Rectal smooth muscle tissue (tissue), 1 donor: Measurements from ENCODE around the gene PDE4A.
"Not testable (repeated sequence)": the region's sequence is repeated elsewhere in the genome, so short reads cannot be mapped to it uniquely, and the experiment has no call there.

ENCODE experiments used
- H3K27ac ChIP-seq: one replicate; pipeline ENCODE4 v1.7.0; 2013; ENCODE audit warnings: low read depth, low read length, inconsistent platforms
- H3K27me3 ChIP-seq: one replicate; pipeline ENCODE4 v1.7.0; 2013; ENCODE audit warnings: low read length; ENCODE audit not compliant: control insufficient read depth, insufficient read depth
- H3K36me3 ChIP-seq: one replicate; pipeline ENCODE4 v1.7.0; 2013; ENCODE audit warnings: low read length; ENCODE audit not compliant: control insufficient read depth, insufficient read depth
- H3K4me1 ChIP-seq: one replicate; pipeline ENCODE4 v1.7.0; 2013; ENCODE audit warnings: low read length; ENCODE audit not compliant: control insufficient read depth, insufficient read depth
- H3K4me3 ChIP-seq: one replicate; pipeline ENCODE4 v1.7.0; 2013; ENCODE audit warnings: low read length
- H3K9ac ChIP-seq: one replicate; pipeline ENCODE4 v1.7.0; 2013; ENCODE audit warnings: low read length

Gene PDE4A

DNA sequence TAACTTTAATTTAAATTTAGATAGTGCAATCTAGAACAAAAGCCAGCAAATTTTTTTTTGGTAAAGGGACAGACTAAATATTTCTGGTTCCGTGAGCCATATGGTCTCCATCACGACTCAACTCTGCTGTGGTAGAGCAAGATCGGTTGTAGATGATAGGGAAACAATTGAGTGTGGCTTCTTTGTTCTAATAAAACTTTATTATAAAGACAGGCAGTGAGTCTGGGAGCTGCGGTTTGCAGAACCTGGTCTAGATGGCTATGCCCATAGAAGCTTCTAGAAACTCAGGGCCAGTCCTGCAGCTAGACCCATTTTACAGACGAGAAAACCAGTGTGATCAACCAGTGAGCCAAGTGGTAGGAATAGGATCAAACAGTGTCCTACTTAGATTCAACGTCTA is 28.2 kb upstream of the PDE4A start:
- H3K9ac ChIP-seq, result no peak overlapping the region
- H3K36me3 ChIP-seq, result peaks cover 21% of the 10 kb centered on the region
- no peak overlapping the region for H3K4me3 ChIP-seq
- no peaks in the 10 kb centered on the region for H3K27me3 ChIP-seq
- no peak overlapping the region for H3K27ac ChIP-seq
- no peaks in the 10 kb centered on the region for H3K4me1 ChIP-seq

DNA sequence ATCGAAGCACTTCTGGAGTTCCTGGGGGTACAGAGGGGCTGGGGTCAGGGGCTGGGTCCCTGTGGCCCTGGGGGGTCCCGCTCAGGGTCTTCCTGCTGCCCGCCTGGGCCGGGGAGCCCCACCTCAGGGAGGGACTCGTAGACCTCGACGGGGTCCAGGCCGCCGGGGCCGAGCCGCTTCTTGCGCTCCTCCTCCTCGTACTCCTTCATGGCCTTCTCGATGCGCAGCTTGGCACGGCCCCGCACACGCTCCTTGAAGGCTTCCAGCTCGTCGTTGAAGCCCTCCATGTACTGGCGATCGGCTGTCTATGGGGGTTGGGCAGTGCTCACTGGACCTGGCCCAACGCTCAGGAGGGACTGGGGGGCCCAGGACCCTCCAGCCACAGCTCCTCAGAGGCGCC is 27.2 kb upstream of the PDE4A start:
- peaks cover 21% of the 10 kb centered on the region for H3K36me3 ChIP-seq
- no peaks in the 10 kb centered on the region for H3K27me3 ChIP-seq
- H3K27ac ChIP-seq, result no peak overlapping the region
- no peaks in the 10 kb centered on the region for H3K4me1 ChIP-seq
- H3K9ac ChIP-seq, result no peak overlapping the region
- no peak overlapping the region for H3K4me3 ChIP-seq

DNA sequence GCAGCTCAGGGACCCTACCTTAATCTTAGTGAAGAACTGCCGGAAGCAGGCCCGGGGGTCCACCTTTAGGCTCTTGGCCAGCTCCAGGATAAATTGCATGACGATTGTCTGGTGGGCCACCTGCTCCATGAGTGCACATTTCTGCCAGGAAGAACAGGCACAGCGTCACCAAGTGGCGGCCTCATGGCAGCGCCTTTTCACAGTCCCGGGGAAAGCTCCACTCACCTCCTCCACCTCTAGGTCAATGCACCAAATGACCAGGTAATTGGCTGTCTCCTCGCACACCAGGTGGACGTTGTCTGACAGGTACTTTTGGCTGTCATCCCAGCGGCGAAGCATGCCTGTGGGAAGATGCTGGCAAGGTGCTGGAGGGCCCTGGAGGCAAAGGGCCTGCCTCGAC is 25.3 kb upstream of the PDE4A start:
- no peak overlapping the region for H3K9ac ChIP-seq
- no peak overlapping the region for H3K4me3 ChIP-seq
- H3K27ac ChIP-seq, result no peak overlapping the region
- no peaks in the 10 kb centered on the region for H3K4me1 ChIP-seq
- H3K27me3 ChIP-seq, result no peaks in the 10 kb centered on the region
- peaks cover 21% of the 10 kb centered on the region for H3K36me3 ChIP-seq

DNA sequence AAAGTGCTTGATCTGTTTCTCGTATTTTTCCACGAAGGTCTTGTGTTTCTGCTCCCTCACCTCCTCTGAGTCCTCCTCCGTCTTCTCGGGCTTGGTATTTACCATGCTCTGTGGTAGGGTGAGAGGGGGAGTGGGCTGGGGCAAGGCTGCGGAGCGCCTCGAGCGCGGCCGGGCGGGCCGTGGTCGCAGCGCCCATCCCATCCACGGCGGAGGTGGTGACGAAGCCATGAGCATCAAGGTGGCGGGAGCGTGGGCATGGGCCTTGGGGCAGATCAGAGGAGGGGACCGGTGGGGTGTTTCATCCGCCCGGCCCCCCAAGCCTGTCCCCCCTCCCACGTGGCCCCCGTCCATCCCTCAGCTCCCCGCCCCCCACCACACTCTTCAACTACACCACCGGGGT is 24.9 kb upstream of the PDE4A start:
- Histone ChIP-seq H3K27me3 (no peaks in the 10 kb centered on the region), H3K4me3 (no peak overlapping the region), H3K36me3 (peaks cover 21% of the 10 kb centered on the region), H3K9ac (no peak overlapping the region), H3K27ac (no peak overlapping the region), H3K4me1 (no peaks in the 10 kb centered on the region)

DNA sequence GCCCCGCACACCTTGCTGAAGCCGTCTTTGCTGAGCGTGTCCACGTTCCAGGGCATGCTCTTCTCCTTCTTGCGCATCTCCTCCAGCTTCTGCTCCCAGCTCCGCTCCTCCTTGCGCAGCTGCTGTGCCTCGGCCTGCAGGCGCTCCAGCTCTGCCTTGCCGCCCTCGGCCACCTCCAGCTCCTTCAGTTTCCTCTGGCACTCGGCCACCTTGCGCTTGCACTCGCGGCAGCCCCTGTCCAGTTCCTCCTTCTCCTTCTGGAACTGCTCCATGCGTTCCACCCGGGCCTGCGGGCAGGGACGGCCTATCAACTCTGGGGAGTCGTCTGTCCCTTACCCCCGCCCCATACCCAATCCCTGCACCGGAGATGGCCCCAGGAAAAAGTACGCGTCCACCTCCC is 24.4 kb upstream of the PDE4A start:
- peaks cover 20% of the 10 kb centered on the region for H3K36me3 ChIP-seq
- no peak overlapping the region for H3K27ac ChIP-seq
- H3K27me3 ChIP-seq, result no peaks in the 10 kb centered on the region
- no peak overlapping the region for H3K4me3 ChIP-seq
- no peaks in the 10 kb centered on the region for H3K4me1 ChIP-seq
- no peak overlapping the region for H3K9ac ChIP-seq

DNA sequence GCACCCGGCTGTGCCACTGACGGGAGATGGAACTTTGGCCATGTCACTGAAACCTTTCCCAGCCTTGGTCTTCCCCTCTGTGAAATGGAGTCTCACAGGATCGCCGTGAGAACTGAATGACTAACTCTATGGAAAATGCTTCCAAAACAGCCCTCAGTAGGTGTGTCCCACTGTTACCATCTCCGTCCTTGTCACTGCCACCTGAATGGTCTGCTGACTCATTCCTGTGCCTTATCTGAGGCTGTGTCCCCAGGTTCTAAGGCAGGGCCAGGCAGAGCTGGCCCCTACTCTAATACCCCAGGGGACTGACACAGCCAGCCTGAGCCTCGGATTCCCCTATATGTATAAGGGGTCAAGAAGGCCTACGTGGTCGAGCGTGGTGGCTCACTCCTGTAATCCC is 21.5 kb upstream of the PDE4A start:
- no peak overlapping the region for H3K4me3 ChIP-seq
- H3K27me3 ChIP-seq, result no peaks in the 10 kb centered on the region
- peaks cover 6% of the 10 kb centered on the region for H3K36me3 ChIP-seq
- H3K9ac ChIP-seq, result no peak overlapping the region
- no peak overlapping the region for H3K27ac ChIP-seq
- peaks cover 5% of the 10 kb centered on the region for H3K4me1 ChIP-seq

DNA sequence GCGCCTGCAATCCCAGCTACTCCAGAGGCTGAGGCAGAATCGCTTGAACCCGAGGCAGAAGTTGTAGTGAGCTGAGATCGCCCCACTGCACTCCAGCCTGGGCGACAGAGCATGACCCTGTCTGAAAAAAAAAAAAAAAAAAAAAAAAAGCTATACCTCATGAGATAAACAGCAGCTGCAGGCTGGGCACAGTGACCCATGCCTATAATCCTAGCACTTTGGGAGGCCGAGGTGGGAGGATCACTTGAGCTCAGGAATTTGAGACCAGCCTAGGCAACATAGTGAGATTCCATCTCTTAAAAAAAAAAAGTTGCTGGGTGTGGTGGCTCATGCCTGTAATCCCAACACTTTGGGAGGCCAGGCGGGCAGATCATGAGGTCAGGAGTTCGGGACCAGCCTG is 21.0 kb upstream of the PDE4A start:
- not testable (repeated sequence) for H3K36me3 ChIP-seq, H3K9ac ChIP-seq, H3K27ac ChIP-seq, H3K4me1 ChIP-seq, H3K4me3 ChIP-seq, H3K27me3 ChIP-seq

DNA sequence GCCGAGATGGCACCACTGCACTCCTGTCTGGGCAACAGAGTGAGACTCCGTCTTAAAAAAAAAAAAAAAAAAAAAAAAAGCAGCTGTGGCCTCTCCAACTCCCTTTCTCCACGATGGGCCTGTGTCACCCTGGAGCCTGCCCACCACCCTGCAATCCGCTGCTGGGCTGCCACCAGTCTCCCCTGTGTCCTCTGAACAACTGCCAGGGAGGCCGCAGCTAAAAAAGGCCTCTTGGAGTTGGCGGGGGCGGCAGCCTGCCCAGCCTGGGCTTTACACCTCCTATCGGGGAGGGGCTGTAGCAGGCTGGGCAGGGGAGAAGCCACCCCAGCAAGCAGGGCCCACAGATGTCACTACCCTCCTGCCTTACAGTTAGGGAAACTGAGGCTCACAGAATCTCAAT is 20.5 kb upstream of the PDE4A start:
- Histone ChIP-seq H3K9ac (no peak overlapping the region), H3K27ac (no peak overlapping the region), H3K4me1 (peaks cover 9% of the 10 kb centered on the region)

DNA sequence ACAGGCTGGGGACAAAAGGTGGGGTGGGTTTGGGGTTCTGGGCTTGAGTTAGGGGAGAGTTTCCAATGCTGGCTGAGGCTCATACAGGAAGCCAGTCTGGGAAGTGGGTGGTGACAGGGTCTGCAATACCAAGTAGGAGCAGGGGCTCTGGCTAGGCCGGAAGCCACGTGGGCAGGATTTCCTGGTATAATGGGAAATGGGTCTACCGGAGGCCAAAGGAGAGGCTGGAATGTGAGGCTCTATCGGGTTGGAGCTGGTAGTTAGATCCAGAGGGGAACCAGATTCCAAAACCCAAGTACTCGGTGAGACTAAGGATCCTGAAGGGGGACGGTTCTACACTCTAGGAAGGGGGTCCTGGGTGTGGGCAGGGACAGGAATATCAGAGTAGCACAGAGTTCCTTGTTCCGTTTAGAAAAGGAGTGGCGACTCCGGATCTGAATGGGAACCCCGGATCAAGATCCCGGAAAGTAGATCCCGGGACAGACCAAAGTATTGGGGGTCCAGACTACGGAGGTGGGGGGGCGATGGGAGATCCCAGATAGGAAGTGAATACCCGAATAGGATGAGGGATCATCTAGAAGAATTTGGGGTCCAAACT is 17.8 kb upstream of the PDE4A start:
- Histone ChIP-seq H3K36me3 (no peaks in the 10 kb centered on the region), H3K9ac (peak overlapping the region; percentile 85), H3K27ac (no peak overlapping the region), H3K4me1 (peaks cover 9% of the 10 kb centered on the region), H3K27me3 (peaks cover 3% of the 10 kb centered on the region), H3K4me3 (peak overlapping the region; percentile 93)

More for the DNA sequence above, 20.5 kb upstream of the PDE4A start:
- Histone ChIP-seq H3K4me3 (no peak overlapping the region), H3K27me3 (peaks cover 3% of the 10 kb centered on the region), H3K36me3 (peaks cover 4% of the 10 kb centered on the region)

DNA sequence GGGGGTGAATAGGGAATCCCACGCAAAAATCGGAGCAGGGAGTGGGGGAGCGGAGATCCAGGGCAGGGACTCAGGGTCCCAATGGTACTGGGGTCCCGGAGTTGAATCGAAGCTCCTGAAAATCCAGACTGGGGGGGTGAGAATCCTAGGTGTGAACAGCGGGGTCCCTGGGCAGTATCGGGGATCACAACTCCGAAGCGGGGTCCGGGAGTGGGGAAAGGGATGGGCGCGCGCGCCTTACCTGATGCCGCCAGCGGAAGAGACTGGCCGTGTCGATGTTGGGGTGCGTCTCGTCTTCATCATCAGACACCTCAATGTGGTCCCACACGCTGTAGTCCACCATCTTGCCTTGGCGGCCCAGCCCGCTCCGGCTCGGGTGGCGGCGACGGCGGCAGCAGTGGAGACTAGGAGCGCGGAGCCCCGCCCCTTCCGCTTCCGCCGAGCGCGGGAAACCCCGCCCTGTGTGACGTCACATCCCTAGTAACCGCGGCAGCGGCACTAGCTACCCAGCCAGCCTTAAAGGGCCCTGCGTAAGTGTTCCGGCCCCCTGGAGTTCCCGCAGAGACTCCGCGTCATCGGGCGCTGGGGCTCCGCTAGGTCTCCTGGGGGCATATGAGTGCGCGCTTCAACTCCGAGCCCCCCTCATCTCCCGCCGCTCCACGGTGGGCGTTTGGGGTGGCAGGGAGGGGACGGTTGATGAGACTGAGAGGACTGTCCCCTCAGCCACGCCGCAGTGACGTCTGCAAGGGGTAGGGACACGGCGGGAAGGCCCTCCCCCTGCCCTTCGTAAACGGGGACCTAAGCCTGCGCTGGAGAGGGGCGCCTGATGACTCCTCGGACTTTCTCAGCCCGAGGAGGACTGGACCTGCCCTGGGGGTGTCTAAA is 17.0 kb upstream of the PDE4A start, which contains the start of gene CDC37:
Gene CDC37, minus strand, starts transcription at position 406 of the 885 bp plus-strand sequence. Its CDS starts 63 bp downstream, at position 343.
- H3K4me1 ChIP-seq, result peaks cover 9% of the 10 kb centered on the region
- H3K27me3 ChIP-seq, result peaks cover 3% of the 10 kb centered on the region
- peak within 1 kb of the TSS; percentile 85 for H3K9ac ChIP-seq
- peak within 1 kb of the TSS; percentile 76 for H3K27ac ChIP-seq
- no peaks in the 10 kb centered on the region for H3K36me3 ChIP-seq
- H3K4me3 ChIP-seq, result peak within 1 kb of the TSS; percentile 93

DNA sequence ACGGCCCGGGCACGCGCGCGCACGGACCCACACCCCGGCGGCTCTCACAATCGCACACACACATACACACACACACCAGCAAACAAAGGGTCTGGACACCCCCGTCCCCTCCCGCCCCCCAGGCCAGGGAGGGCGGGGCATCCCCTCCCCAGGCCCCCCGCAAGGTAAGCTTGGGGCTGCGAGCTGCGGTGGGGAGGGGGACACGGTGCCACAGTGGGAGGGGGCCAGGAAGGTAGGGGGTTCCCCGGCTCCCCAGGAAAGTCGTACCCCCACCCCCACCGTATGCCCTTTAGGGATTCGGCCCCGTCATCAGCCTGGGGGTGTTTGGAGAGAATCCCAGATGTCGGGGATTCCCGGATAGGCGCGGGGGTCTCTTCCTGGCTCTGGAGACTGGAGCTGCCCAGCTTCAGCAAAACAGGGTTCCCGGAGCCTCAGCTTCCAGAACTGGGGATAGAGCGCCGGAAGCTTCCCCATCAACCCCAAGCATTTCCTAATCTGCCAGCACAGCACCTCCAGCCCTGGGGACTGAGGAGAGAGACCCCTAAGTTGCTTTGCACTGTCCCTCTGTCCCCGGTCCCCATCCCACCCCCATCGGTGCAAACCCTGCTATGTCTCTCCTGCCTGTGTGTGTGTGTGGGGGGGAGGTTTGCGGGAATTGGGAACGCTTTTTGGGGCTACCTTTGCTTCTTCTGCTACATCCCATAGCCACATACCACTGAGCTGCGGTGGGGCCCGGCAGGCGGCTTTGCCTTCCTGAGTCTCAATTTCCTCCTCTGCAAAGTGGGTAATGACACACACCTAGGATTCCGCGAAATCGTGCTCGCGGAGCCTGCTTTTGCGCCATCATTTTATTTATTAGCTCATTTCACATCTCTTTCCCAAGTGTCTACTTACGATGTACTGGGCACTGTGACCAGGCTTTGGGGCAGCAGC is 15.2 kb upstream of the PDE4A start:
- Histone ChIP-seq H3K4me3 (peak overlapping the region; percentile 92), H3K9ac (no peak overlapping the region), H3K27ac (no peak overlapping the region)

DNA sequence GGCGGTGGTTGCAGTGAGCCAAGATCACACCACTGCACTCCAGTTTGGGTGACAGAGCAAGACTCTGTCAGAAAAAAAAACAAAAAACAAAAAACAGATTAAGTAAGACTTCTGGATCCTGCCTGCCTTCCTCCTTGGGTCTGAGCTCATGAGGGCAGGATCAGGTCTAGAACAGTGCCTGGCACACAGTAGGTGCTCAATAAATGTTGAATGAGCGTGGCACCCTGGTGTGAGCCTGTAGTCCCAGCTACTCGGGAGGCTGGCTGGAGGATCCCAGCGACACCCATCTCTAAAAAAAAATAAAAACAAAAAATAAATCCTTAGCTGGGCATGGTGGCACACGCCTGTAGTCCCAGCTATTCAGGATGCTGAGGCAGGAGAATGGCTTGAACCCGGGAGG is 14.1 kb upstream of the PDE4A start:
- no peak overlapping the region for H3K27ac ChIP-seq
- no peaks in the 10 kb centered on the region for H3K36me3 ChIP-seq
- no peak overlapping the region for H3K9ac ChIP-seq
- H3K4me3 ChIP-seq, result no peak overlapping the region
- H3K4me1 ChIP-seq, result peaks cover 9% of the 10 kb centered on the region
- H3K27me3 ChIP-seq, result peaks cover 4% of the 10 kb centered on the region

More for the DNA sequence above, 15.2 kb upstream of the PDE4A start:
- H3K36me3 ChIP-seq, result no peaks in the 10 kb centered on the region
- peaks cover 4% of the 10 kb centered on the region for H3K27me3 ChIP-seq
- H3K4me1 ChIP-seq, result peaks cover 9% of the 10 kb centered on the region
